KMS-11 (cell line): ENCODE data around the gene VCL.
A peak's percentile ranks its signal among the peaks of the same experiment; 100 is the strongest.

Source experiments
- H2AFZ ChIP-seq: fragments of 200-600 bp; sonication (generic); 2 replicates; pipeline ENCODE4 v1.6.1; 2016; ENCODE audit warnings: antibody characterized with exemption, mixed run types, low read depth
- H3K27ac ChIP-seq: fragments of 200-600 bp; sonication (generic); 2 replicates; pipeline ENCODE4 v1.6.1; 2016; ENCODE audit warnings: mild to moderate bottlenecking, mixed run types
- H3K27me3 ChIP-seq: fragments of 200-600 bp; sonication (generic); 2 replicates; pipeline ENCODE4 v1.6.1; 2017; ENCODE audit warnings: mild to moderate bottlenecking, low read depth, mixed run types, moderate library complexity; ENCODE audit not compliant: insufficient read depth
- H3K36me3 ChIP-seq: fragments of 200-600 bp; sonication (generic); 2 replicates; pipeline ENCODE4 v1.6.1; 2017; ENCODE audit warnings: mild to moderate bottlenecking, mixed run types; ENCODE audit not compliant: insufficient read depth
- H3K4me1 ChIP-seq: fragments of 200-600 bp; sonication (generic); 2 replicates; pipeline ENCODE4 v1.6.1; 2016; ENCODE audit warnings: mild to moderate bottlenecking, low read depth, mixed run types; ENCODE audit not compliant: poor library complexity, severe bottlenecking
- H3K4me2 ChIP-seq: fragments of 200-600 bp; sonication (generic); 2 replicates; pipeline ENCODE4 v1.7.0; 2016; ENCODE audit warnings: mild to moderate bottlenecking, mixed run types
- H3K4me3 ChIP-seq: fragments of 200-600 bp; sonication (generic); IDR thresholded peaks from 2 replicates; pipeline ENCODE4 v1.6.1; 2017; ENCODE audit warnings: low read depth, low read length, mixed read lengths; ENCODE audit not compliant: insufficient read depth
- H3K79me2 ChIP-seq: fragments of 200-600 bp; sonication (generic); 2 replicates; pipeline ENCODE4 v1.6.1; 2016; ENCODE audit warnings: low read depth, mixed run types; ENCODE audit not compliant: insufficient read depth
- H3K9ac ChIP-seq: fragments of 200-600 bp; sonication (generic); 2 replicates; pipeline ENCODE4 v1.6.1; 2016; ENCODE audit warnings: mild to moderate bottlenecking, mixed run types
- H4K20me1 ChIP-seq: fragments of 200-600 bp; sonication (generic); 2 replicates; pipeline ENCODE4 v1.6.1; 2016; ENCODE audit warnings: mild to moderate bottlenecking, mixed run types; ENCODE audit not compliant: insufficient read depth
- CTCF ChIP-seq: fragments of 200-600 bp; sonication (generic); conservative IDR thresholded peaks from 2 replicates; pipeline ENCODE4 v1.6.1; 2017; ENCODE audit warnings: low read depth, mild to moderate bottlenecking, antibody characterized with exemption, low read length, moderate library complexity, mixed read lengths

VCL gene

GRCh38 chr10:74097776-74098175 is 99.9 kb downstream of the VCL start:
- no peaks in the 10 kb centered on the region for H3K79me2 ChIP-seq
- no peak overlapping the region for H3K9ac ChIP-seq
- TF ChIP-seq CTCF: no peak
- no peaks in the 10 kb centered on the region for H3K27me3 ChIP-seq
- H4K20me1 ChIP-seq: no peaks in the 10 kb centered on the region
- no peak overlapping the region for H2AFZ ChIP-seq
- peaks cover 3% of the 10 kb centered on the region; the same call in 1 of the 2 replicates for H3K36me3 ChIP-seq
- no peak overlapping the region for H3K4me3 ChIP-seq
- no peaks in the 10 kb centered on the region for H3K4me1 ChIP-seq
- H3K27ac ChIP-seq: no peak overlapping the region
- no peak overlapping the region for H3K4me2 ChIP-seq

- no peak for TF ChIP-seq CTCF
- Histone ChIP-seq H2AFZ (no peak overlapping the region), H3K79me2 (no peaks in the 10 kb centered on the region), H4K20me1 (no peaks in the 10 kb centered on the region), H3K36me3 (peaks cover 3% of the 10 kb centered on the region; the same call in 1 of the 2 replicates), H3K4me1 (no peaks in the 10 kb centered on the region), H3K4me2 (no peak overlapping the region), H3K27ac (no peak overlapping the region), H3K9ac (no peak overlapping the region), H3K4me3 (no peak overlapping the region), H3K27me3 (no peaks in the 10 kb centered on the region)
Measured at GRCh38 chr10:74099420-74099819, 101.5 kb downstream of the VCL start.

- no peaks in the 10 kb centered on the region for H3K4me1 ChIP-seq
- H4K20me1 ChIP-seq: no peaks in the 10 kb centered on the region
- H3K27ac ChIP-seq: no peak overlapping the region
- no peak overlapping the region for H3K4me3 ChIP-seq
- no peak overlapping the region for H3K9ac ChIP-seq
- H3K27me3 ChIP-seq: no peaks in the 10 kb centered on the region
- TF ChIP-seq CTCF: no peak
- H3K4me2 ChIP-seq: no peak overlapping the region
- no peak overlapping the region for H2AFZ ChIP-seq
- no peaks in the 10 kb centered on the region for H3K79me2 ChIP-seq
- peaks cover 3% of the 10 kb centered on the region; the same call in 1 of the 2 replicates for H3K36me3 ChIP-seq
Measured at GRCh38 chr10:74099836-74100235, 101.9 kb downstream of the VCL start.

- Histone ChIP-seq H4K20me1 (no peaks in the 10 kb centered on the region), H3K4me1 (no peaks in the 10 kb centered on the region), H3K27ac (no peak overlapping the region), H3K36me3 (no peaks in the 10 kb centered on the region), H3K27me3 (no peaks in the 10 kb centered on the region), H2AFZ (no peak overlapping the region), H3K9ac (no peak overlapping the region), H3K79me2 (no peaks in the 10 kb centered on the region), H3K4me2 (no peak overlapping the region), H3K4me3 (no peak overlapping the region)
- TF ChIP-seq CTCF: peak; percentile 69
Measured at GRCh38 chr10:74103560-74104258, 105.8 kb downstream of the VCL start.
